Cardiac muscle cell (in vitro differentiated cells and primary cell): ENCODE data around the gene FLAD1. TPM values are rescaled to one million over a fixed set of nuclear protein-coding genes. Genes with fewer than 3 reads are reported as not detected.

ENCODE experiments used
- DNase-seq, 2 donors: peaks; one replicate each; pipeline versions ENCODE4 v3.0.0 to v3.0.0-alpha.2; 2010 to 2017; ENCODE audit warnings: low read depth in 1 of 2, low spot score in 1 of 2
- H3K27ac ChIP-seq: fragments of 200-600 bp; sonication (generic); 2 replicates; pipeline ENCODE4 v1.5.1; 2016
- H3K27me3 ChIP-seq: fragments of 200-600 bp; sonication (generic); 2 replicates; pipeline ENCODE4 v1.6.0; 2016; ENCODE audit warnings: control low read depth
- H3K36me3 ChIP-seq: fragments of 200-600 bp; sonication (generic); 2 replicates; pipeline ENCODE4 v1.5.1; 2016; ENCODE audit warnings: control low read depth
- H3K4me1 ChIP-seq: fragments of 200-600 bp; sonication (generic); 2 replicates; pipeline ENCODE4 v1.8.1; 2017; ENCODE audit warnings: low read depth, mild to moderate bottlenecking, mixed run types
- H3K4me3 ChIP-seq: fragments of 200-600 bp; sonication (generic); 2 replicates; pipeline ENCODE4 v1.5.1; 2016; ENCODE audit warnings: mild to moderate bottlenecking
- H3K9me3 ChIP-seq: fragments of 200-600 bp; sonication (generic); 2 replicates; pipeline ENCODE4 v1.5.1; 2017; ENCODE audit warnings: low read depth, mild to moderate bottlenecking, control low read depth
- CTCF ChIP-seq: IDR thresholded peaks from 2 replicates; pipeline ENCODE4 v1.5.1; 2012; ENCODE audit warnings: low read depth, mild to moderate bottlenecking, low read length
- polyA plus RNA-seq: library from polyadenylated mRNA; unstranded; fragments of >200 nt; fragmentation: Nextera tagmentation; extraction: Ambion mirVana; gene quantifications from 2 replicates; pipeline ENCODE4 v1.2.1, GENCODE V29; 2016
- total RNA-seq: library from RNA; depleted of rRNA; stranded (reverse); fragments of >200 nt; gene quantifications from 2 replicates; pipeline ENCODE4 v1.2.3, GENCODE V29; 2016

The FLAD1 gene
- total and polyA plus RNA-seq, 2 experiments from 2014 or later: 34.3 to 60.8 TPM

- Histone ChIP-seq H3K27ac (peak overlapping the region; percentile 45), H3K27me3 (no peaks in the 10 kb centered on the region), H3K4me1 (peaks cover 17% of the 10 kb centered on the region), H3K36me3 (peaks cover 3% of the 10 kb centered on the region), H3K4me3 (no peak overlapping the region), H3K9me3 (no peaks in the 10 kb centered on the region)
- DNase-seq: peak in 1 of 2 donors; percentile 30
- TF ChIP-seq CTCF: no peak
These were observed 35.6 kb downstream of the FLAD1 start for GRCh38 chr1:155018617-155019348.

- Histone ChIP-seq H3K36me3 (peaks cover 3% of the 10 kb centered on the region), H3K27ac (peak overlapping the region; percentile 45), H3K4me3 (no peak overlapping the region), H3K4me1 (peaks cover 17% of the 10 kb centered on the region), H3K27me3 (no peaks in the 10 kb centered on the region), H3K9me3 (no peaks in the 10 kb centered on the region)
- no peak for DNase-seq
- no peak for TF ChIP-seq CTCF
These were observed 36.5 kb downstream of the FLAD1 start for GRCh38 chr1:155019377-155020245.

- TF ChIP-seq CTCF: no peak
- no peak for DNase-seq
- H3K36me3 ChIP-seq: no peaks in the 10 kb centered on the region
- H3K9me3 ChIP-seq: no peaks in the 10 kb centered on the region
- peaks cover 17% of the 10 kb centered on the region for H3K4me1 ChIP-seq
- no peak overlapping the region for H3K4me3 ChIP-seq
- no peak overlapping the region for H3K27ac ChIP-seq
- no peaks in the 10 kb centered on the region for H3K27me3 ChIP-seq
These were observed 39.2 kb downstream of the FLAD1 start for GRCh38 chr1:155022136-155022926.

GRCh38 chr1:155022927-155023236 is 39.7 kb downstream of the FLAD1 start:
- H3K27ac ChIP-seq: no peak overlapping the region
- DNase-seq: peak in 1 of 2 donors; percentile 38
- no peaks in the 10 kb centered on the region for H3K36me3 ChIP-seq
- H3K27me3 ChIP-seq: no peaks in the 10 kb centered on the region
- no peaks in the 10 kb centered on the region for H3K9me3 ChIP-seq
- no peak for TF ChIP-seq CTCF
- H3K4me1 ChIP-seq: peaks cover 17% of the 10 kb centered on the region
- no peak overlapping the region for H3K4me3 ChIP-seq

DNA sequence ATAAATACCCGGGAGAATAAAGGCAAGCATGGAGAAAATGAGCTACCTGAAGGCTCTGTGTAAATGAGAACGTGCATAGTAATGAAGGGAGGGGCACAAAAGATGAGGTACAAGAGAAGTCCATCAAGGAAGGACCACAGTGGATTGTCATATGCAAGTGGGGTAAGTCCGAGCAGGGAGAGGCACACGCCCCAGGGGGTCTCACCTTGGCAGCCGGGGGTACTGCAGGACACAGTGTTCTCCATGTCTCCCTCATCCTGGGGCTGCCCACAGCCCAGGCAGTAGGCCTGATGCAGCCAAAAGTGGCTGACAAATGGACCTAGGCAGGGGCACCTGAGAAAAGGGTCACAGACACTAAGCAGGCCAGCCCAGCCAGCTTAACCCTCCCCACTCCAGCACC is 40.5 kb downstream of the FLAD1 start:
- no peak for DNase-seq
- TF ChIP-seq CTCF: no peak
- Histone ChIP-seq H3K27ac (no peak overlapping the region), H3K4me1 (peaks cover 16% of the 10 kb centered on the region), H3K36me3 (no peaks in the 10 kb centered on the region), H3K9me3 (no peaks in the 10 kb centered on the region), H3K27me3 (no peaks in the 10 kb centered on the region), H3K4me3 (no peak overlapping the region)
